Ishikawa (cell line): ENCODE data around the gene HTR3B.

Experiments
- CEBPB ChIP-seq: IDR thresholded peaks from 2 replicates; pipeline ENCODE4 v1.6.1; 2012
- CREB1 ChIP-seq: IDR thresholded peaks from 2 replicates; pipeline ENCODE4 v1.6.1; 2012; ENCODE audit warnings: low read depth
- EGR1 ChIP-seq: IDR thresholded peaks from 2 replicates; pipeline ENCODE4 v1.6.1; 2012
- EP300 ChIP-seq: IDR thresholded peaks from 2 replicates; pipeline ENCODE4 v1.6.1; 2012; ENCODE audit warnings: borderline replicate concordance
- FOXM1 ChIP-seq: IDR thresholded peaks from 2 replicates; pipeline ENCODE4 v1.6.1; 2012; ENCODE audit warnings: low read depth, borderline replicate concordance
- MAX ChIP-seq: IDR thresholded peaks from 2 replicates; pipeline ENCODE4 v1.6.1; 2012
- NFIC ChIP-seq: IDR thresholded peaks from 2 replicates; pipeline ENCODE4 v1.6.1; 2012
- RAD21 ChIP-seq: IDR thresholded peaks from 2 replicates; pipeline ENCODE4 v1.6.1; 2012; ENCODE audit warnings: low read depth
- REST ChIP-seq: IDR thresholded peaks from 2 replicates; pipeline ENCODE4 v1.6.1; 2012; ENCODE audit warnings: low read depth, mild to moderate bottlenecking
- TAF1 ChIP-seq: IDR thresholded peaks from 2 replicates; pipeline ENCODE4 v1.6.1; 2012; ENCODE audit warnings: low read depth, mild to moderate bottlenecking
- TCF12 ChIP-seq: IDR thresholded peaks from 2 replicates; pipeline ENCODE4 v1.6.1; 2012; ENCODE audit warnings: low read depth
- TEAD4 ChIP-seq: IDR thresholded peaks from 2 replicates; pipeline ENCODE4 v1.6.1; 2012
- USF1 ChIP-seq: IDR thresholded peaks from 2 replicates; pipeline ENCODE4 v1.6.1; 2012
- YY1 ChIP-seq: IDR thresholded peaks from 2 replicates; pipeline ENCODE4 v1.6.1; 2012; ENCODE audit warnings: low read depth
- ZBTB7A ChIP-seq: IDR thresholded peaks from 2 replicates; pipeline ENCODE4 v1.6.1; 2012; ENCODE audit warnings: low read depth

The HTR3B gene

GRCh38 chr11:113932788-113933187 lies 28.2 kb downstream of the HTR3B start:
- TF ChIP-seq TEAD4: no peak
- no peak for TF ChIP-seq TAF1
- no peak for TF ChIP-seq EP300
- TF ChIP-seq TCF12: no peak
- no peak for TF ChIP-seq YY1
- TF ChIP-seq REST: no peak
- TF ChIP-seq CREB1: no peak
- TF ChIP-seq EGR1: no peak
- no peak for TF ChIP-seq FOXM1
- no peak for TF ChIP-seq NFIC
- TF ChIP-seq RAD21: no peak
- no peak for TF ChIP-seq ZBTB7A
- no peak for TF ChIP-seq USF1
- TF ChIP-seq MAX: no peak
- TF ChIP-seq CEBPB: no peak

GRCh38 chr11:113934761-113935160 lies 30.2 kb downstream of the HTR3B start:
- TF ChIP-seq MAX (no peak), CREB1 (no peak), FOXM1 (no peak), REST (no peak), TCF12 (no peak), NFIC (no peak), USF1 (no peak), TAF1 (no peak), CEBPB (no peak), ZBTB7A (no peak), EP300 (no peak)

- TF ChIP-seq REST (no peak), RAD21 (no peak), EP300 (no peak), TEAD4 (no peak)
Observed at GRCh38 chr11:113935858-113936257, 31.3 kb downstream of the HTR3B start.

GRCh38 chr11:113937918-113938317 lies 33.3 kb downstream of the HTR3B start:
- no peak for TF ChIP-seq TAF1
- TF ChIP-seq FOXM1: no peak
- no peak for TF ChIP-seq EGR1
- TF ChIP-seq CEBPB: no peak
- TF ChIP-seq TCF12: no peak

GRCh38 chr11:113942256-113942655 lies 37.7 kb downstream of the HTR3B start:
- TF ChIP-seq EP300 (no peak), EGR1 (no peak), NFIC (no peak), RAD21 (no peak), CREB1 (no peak), TEAD4 (no peak), TCF12 (no peak), USF1 (no peak), TAF1 (no peak), FOXM1 (no peak), YY1 (no peak), REST (no peak), ZBTB7A (no peak), MAX (no peak), CEBPB (no peak)
